ENCODE results near the gene MACO1. TPM values are rescaled to one million over a fixed set of nuclear protein-coding genes. Genes with fewer than 3 reads are reported as not detected.

The MACO1 gene
- total and polyA plus RNA-seq, 5 donors from 2014 or later = 5.0 to 20.3 (median 5.8) TPM

GRCh38 chr1:25467616-25468015 lies 36.9 kb downstream of the MACO1 start:
- Histone ChIP-seq H3K27ac (ENCODE audit: insufficient read depth, low read length, poor library complexity, severe bottlenecking) (no peak overlapping the region), H3K9me3 (ENCODE audit: control insufficient read depth in 2 of 2, low read length in 2 of 2) (no peaks in the 10 kb centered on the region), H3K27me3 (ENCODE audit: control insufficient read depth, insufficient read depth, low read length) (no peaks in the 10 kb centered on the region), H3K36me3 (ENCODE audit: control insufficient read depth, insufficient read depth, low read length) (peaks cover 8% of the 10 kb centered on the region), H3K4me3 (ENCODE audit: low read depth, low read length) (no peak overlapping the region), H3K4me1 (ENCODE audit: control insufficient read depth, insufficient read depth, low read length, poor library complexity, severe bottlenecking) (no peaks in the 10 kb centered on the region)
- no peak for ATAC-seq (ENCODE audit: low read depth in 2 of 2)
- peak overlapping the region in 2 of 3 donors; percentile 38 to 74 for H3K27ac Mint-ChIP-seq
- H3K4me3 Mint-ChIP-seq = no peak overlapping the region
- H3K9me3 Mint-ChIP-seq = no peaks in the 10 kb centered on the region
- H3K36me3 Mint-ChIP-seq = peaks cover 20% of the 10 kb centered on the region
- no peaks in the 10 kb centered on the region for H3K27me3 Mint-ChIP-seq
- H3K4me1 Mint-ChIP-seq = peaks cover 26 to 33% (median 27%) of the 10 kb centered on the region in 4 donors
- no peak for DNase-seq

GRCh38 chr1:25468033-25468432 lies 37.3 kb downstream of the MACO1 start:
- Mint-ChIP-seq H3K36me3 (peaks cover 20% of the 10 kb centered on the region), H3K27me3 (no peaks in the 10 kb centered on the region), H3K27ac (peak overlapping the region in 2 of 3 donors; percentile 38 to 74), H3K4me1 (peaks cover 24 to 37% (median 28%) of the 10 kb centered on the region in 4 donors), H3K9me3 (no peaks in the 10 kb centered on the region), H3K4me3 (no peak overlapping the region)
- no peak overlapping the region for H3K4me3 ChIP-seq (ENCODE audit: low read depth, low read length)
- H3K4me1 ChIP-seq (ENCODE audit: control insufficient read depth, insufficient read depth, low read length, poor library complexity, severe bottlenecking) = peaks cover under 1% of the 10 kb centered on the region
- DNase-seq (no peak), ATAC-seq (ENCODE audit: low read depth in 2 of 2) (no peak)
- H3K27me3 ChIP-seq (ENCODE audit: control insufficient read depth, insufficient read depth, low read length) = no peaks in the 10 kb centered on the region
- peaks cover 6% of the 10 kb centered on the region for H3K36me3 ChIP-seq (ENCODE audit: control insufficient read depth, insufficient read depth, low read length)
- no peaks in the 10 kb centered on the region for H3K9me3 ChIP-seq (ENCODE audit: control insufficient read depth in 2 of 2, low read length in 2 of 2)
- no peak overlapping the region for H3K27ac ChIP-seq (ENCODE audit: insufficient read depth, low read length, poor library complexity, severe bottlenecking)

GRCh38 chr1:25469177-25469576 lies 38.5 kb downstream of the MACO1 start:
- peaks cover 6% of the 10 kb centered on the region for H3K36me3 ChIP-seq (ENCODE audit: control insufficient read depth, insufficient read depth, low read length)
- Mint-ChIP-seq H3K4me1 (peaks cover 31 to 49% (median 37%) of the 10 kb centered on the region in 4 donors), H3K4me3 (no peak overlapping the region), H3K9me3 (no peaks in the 10 kb centered on the region), H3K27me3 (no peaks in the 10 kb centered on the region), H3K36me3 (peaks cover 20% of the 10 kb centered on the region), H3K27ac (no peak overlapping the region)
- H3K9me3 ChIP-seq (ENCODE audit: control insufficient read depth in 2 of 2, low read length in 2 of 2) = no peaks in the 10 kb centered on the region
- no peak overlapping the region for H3K4me3 ChIP-seq (ENCODE audit: low read depth, low read length)
- H3K27me3 ChIP-seq (ENCODE audit: control insufficient read depth, insufficient read depth, low read length) = no peaks in the 10 kb centered on the region
- no peak overlapping the region for H3K27ac ChIP-seq (ENCODE audit: insufficient read depth, low read length, poor library complexity, severe bottlenecking)
- DNase-seq (peak in 1 of 3 donors; percentile 9), ATAC-seq (ENCODE audit: low read depth in 2 of 2) (no peak)
- H3K4me1 ChIP-seq (ENCODE audit: control insufficient read depth, insufficient read depth, low read length, poor library complexity, severe bottlenecking) = peaks cover 11% of the 10 kb centered on the region

- Mint-ChIP-seq H3K4me3 (peak overlapping the region in 1 of 4 donors; percentile 32), H3K36me3 (peaks cover 14% of the 10 kb centered on the region), H3K27ac (peak overlapping the region; percentile 1 to 81 (median 2)), H3K27me3 (no peaks in the 10 kb centered on the region), H3K4me1 (peaks cover 28 to 62% (median 43%) of the 10 kb centered on the region in 4 donors), H3K9me3 (no peaks in the 10 kb centered on the region)
- Histone ChIP-seq H3K4me3 (ENCODE audit: low read depth, low read length) (no peak overlapping the region), H3K9me3 (ENCODE audit: control insufficient read depth in 2 of 2, low read length in 2 of 2) (no peaks in the 10 kb centered on the region), H3K36me3 (ENCODE audit: control insufficient read depth, insufficient read depth, low read length) (peaks cover 13% of the 10 kb centered on the region), H3K27me3 (ENCODE audit: control insufficient read depth, insufficient read depth, low read length) (no peaks in the 10 kb centered on the region), H3K27ac (ENCODE audit: insufficient read depth, low read length, poor library complexity, severe bottlenecking) (no peak overlapping the region), H3K4me1 (ENCODE audit: control insufficient read depth, insufficient read depth, low read length, poor library complexity, severe bottlenecking) (peaks cover 21% of the 10 kb centered on the region)
- DNase-seq (no peak), ATAC-seq (ENCODE audit: low read depth in 2 of 2) (no peak)
These were observed 41.8 kb downstream of the MACO1 start for GRCh38 chr1:25472471-25472870.

GRCh38 chr1:25473653-25474225 lies 43.0 kb downstream of the MACO1 start:
- peak overlapping the region; percentile 71 for H3K4me3 ChIP-seq (ENCODE audit: low read depth, low read length)
- H3K4me1 Mint-ChIP-seq = peaks cover 22 to 49% (median 37%) of the 10 kb centered on the region in 4 donors
- H3K4me1 ChIP-seq (ENCODE audit: control insufficient read depth, insufficient read depth, low read length, poor library complexity, severe bottlenecking) = peaks cover 21% of the 10 kb centered on the region

GRCh38 chr1:25474439-25475047 lies 43.8 kb downstream of the MACO1 start:
- no peaks in the 10 kb centered on the region for H3K9me3 ChIP-seq (ENCODE audit: control insufficient read depth in 2 of 2, low read length in 2 of 2)
- peaks cover 13% of the 10 kb centered on the region for H3K36me3 ChIP-seq (ENCODE audit: control insufficient read depth, insufficient read depth, low read length)
- peak overlapping the region; percentile 71 for H3K4me3 ChIP-seq (ENCODE audit: low read depth, low read length)
- H3K27ac ChIP-seq (ENCODE audit: insufficient read depth, low read length, poor library complexity, severe bottlenecking) = peak overlapping the region; percentile 48
- peak overlapping the region; percentile 34 to 87 (median 54) for H3K4me3 Mint-ChIP-seq
- no peaks in the 10 kb centered on the region for H3K9me3 Mint-ChIP-seq
- H3K27ac Mint-ChIP-seq = peak overlapping the region; percentile 76 to 94 (median 94)
- H3K4me1 ChIP-seq (ENCODE audit: control insufficient read depth, insufficient read depth, low read length, poor library complexity, severe bottlenecking) = peaks cover 21% of the 10 kb centered on the region
- H3K27me3 ChIP-seq (ENCODE audit: control insufficient read depth, insufficient read depth, low read length) = no peaks in the 10 kb centered on the region
- peak in 2 of 3 donors; percentile 13 to 58 for DNase-seq
- peak; percentile 49 to 53 for ATAC-seq (ENCODE audit: low read depth in 2 of 2)
- H3K36me3 Mint-ChIP-seq = peaks cover 8% of the 10 kb centered on the region
- no peaks in the 10 kb centered on the region for H3K27me3 Mint-ChIP-seq
- peaks cover 27 to 49% (median 37%) of the 10 kb centered on the region in 4 donors for H3K4me1 Mint-ChIP-seq

More at GRCh38 chr1:25473653-25474225, 43.0 kb downstream of the MACO1 start:
- H3K27ac ChIP-seq (ENCODE audit: insufficient read depth, low read length, poor library complexity, severe bottlenecking) = peak overlapping the region; percentile 48
- DNase-seq = peak in 2 of 3 donors; percentile 20 to 54
- no peaks in the 10 kb centered on the region for H3K27me3 Mint-ChIP-seq
- peaks cover 13% of the 10 kb centered on the region for H3K36me3 ChIP-seq (ENCODE audit: control insufficient read depth, insufficient read depth, low read length)
- peak overlapping the region; percentile 86 to 94 (median 94) for H3K27ac Mint-ChIP-seq
- ATAC-seq (ENCODE audit: low read depth in 2 of 2) = peak; percentile 54 to 55
- H3K9me3 ChIP-seq (ENCODE audit: control insufficient read depth in 2 of 2, low read length in 2 of 2) = no peaks in the 10 kb centered on the region
- no peaks in the 10 kb centered on the region for H3K27me3 ChIP-seq (ENCODE audit: control insufficient read depth, insufficient read depth, low read length)
- H3K9me3 Mint-ChIP-seq = no peaks in the 10 kb centered on the region
- H3K4me3 Mint-ChIP-seq = peak overlapping the region; percentile 17 to 87 (median 74)
- H3K36me3 Mint-ChIP-seq = peaks cover 8% of the 10 kb centered on the region

GRCh38 chr1:25476186-25477097 lies 45.7 kb downstream of the MACO1 start:
- H3K27ac Mint-ChIP-seq = peak overlapping the region; percentile 26 to 34 (median 29)
- DNase-seq = peak in 1 of 3 donors; percentile 7

More at GRCh38 chr1:25476186-25477097, 45.7 kb downstream of the MACO1 start:
- no peaks in the 10 kb centered on the region for H3K9me3 Mint-ChIP-seq
- H3K36me3 ChIP-seq (ENCODE audit: control insufficient read depth, insufficient read depth, low read length) = peaks cover 7% of the 10 kb centered on the region
- H3K36me3 Mint-ChIP-seq = no peaks in the 10 kb centered on the region
- H3K4me1 Mint-ChIP-seq = peaks cover 27 to 52% (median 35%) of the 10 kb centered on the region in 4 donors
- no peak overlapping the region for H3K4me3 ChIP-seq (ENCODE audit: low read depth, low read length)
- no peaks in the 10 kb centered on the region for H3K27me3 ChIP-seq (ENCODE audit: control insufficient read depth, insufficient read depth, low read length)
- no peaks in the 10 kb centered on the region for H3K9me3 ChIP-seq (ENCODE audit: control insufficient read depth in 2 of 2, low read length in 2 of 2)
- ATAC-seq (ENCODE audit: low read depth in 2 of 2) = peak in 1 of 2 donors; percentile 26
- peaks cover 21% of the 10 kb centered on the region for H3K4me1 ChIP-seq (ENCODE audit: control insufficient read depth, insufficient read depth, low read length, poor library complexity, severe bottlenecking)
- no peak overlapping the region for H3K27ac ChIP-seq (ENCODE audit: insufficient read depth, low read length, poor library complexity, severe bottlenecking)
- H3K4me3 Mint-ChIP-seq = no peak overlapping the region
- H3K27me3 Mint-ChIP-seq = no peaks in the 10 kb centered on the region

Measured in CD4-positive, CD25-positive, alpha-beta regulatory T cell (primary cell).